GM23338 (cell line): ENCODE data around the gene SLC6A11.

Experiments
- CREB1 ChIP-seq: fragments of 250-450 bp; sonication (Bioruptor Pico); IDR thresholded peaks from 2 replicates; pipeline ENCODE4 v1.5.0; 2020; ENCODE audit warnings: low read depth, mild to moderate bottlenecking, moderate library complexity
- CTCF ChIP-seq, 2 experiments: fragments of 200-600 bp in 1 of 2; sonication (generic) in 1 of 2; conservative IDR thresholded peaks; 2 replicates each; pipeline versions ENCODE4 v1.5.1 to v1.6.1; 2016 to 2017; ENCODE audit warnings: antibody characterized with exemption in 2 of 2, low read depth in 2 of 2, mild to moderate bottlenecking in 2 of 2, moderate library complexity in 1 of 2
- EZH2 ChIP-seq: fragments of 200-600 bp; sonication (generic); IDR thresholded peaks from one replicate; pipeline ENCODE4 v1.8.0; 2017; ENCODE audit warnings: antibody characterized with exemption, mild to moderate bottlenecking, low read depth; ENCODE audit not compliant: unreplicated experiment
- POLR2AphosphoS5 ChIP-seq: IDR thresholded peaks from 2 replicates; pipeline ENCODE4 v1.6.1; 2016; ENCODE audit warnings: antibody characterized with exemption, low read depth

DNA sequence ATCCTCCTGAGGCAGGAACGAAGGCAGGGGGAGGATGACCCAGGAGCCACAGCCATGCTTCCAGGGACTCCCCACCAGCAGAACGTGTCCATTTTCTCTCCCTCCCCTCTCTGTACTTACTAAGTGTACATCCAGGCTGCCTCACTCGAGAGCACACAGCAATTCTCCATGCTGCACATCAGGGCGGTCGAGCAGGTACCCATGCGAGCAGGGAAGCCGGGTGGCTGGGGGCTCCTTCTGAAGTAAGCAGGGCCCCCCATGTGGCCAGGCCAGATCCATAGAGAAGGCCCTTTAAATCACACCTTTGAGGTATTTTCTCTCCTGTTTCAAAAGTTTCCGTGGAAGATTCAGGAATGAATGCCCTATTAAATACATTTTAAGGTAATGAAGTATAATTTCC, 41.2 kb upstream of the SLC6A11 start:
- TF ChIP-seq CTCF (conservative IDR thresholded peaks at IDR 0.05; ENCODE audit: low read depth in 2 of 2): no peak
- TF ChIP-seq CREB1 (CRISPR knock-in tag): no peak
- no peak for TF ChIP-seq POLR2AphosphoS5
- TF ChIP-seq EZH2: no peak
